HG02571 (cell line): ENCODE measurements around the gene DDI2.

ENCODE experiments used
- ATAC-seq: cut with Tn5 transposase; IDR thresholded peaks from one replicate; pipeline ENCODE4 v1.9.1; 2021; ENCODE audit warnings: mild to moderate bottlenecking, moderate library complexity; ENCODE audit not compliant: unreplicated experiment

Gene DDI2

GRCh38 chr1:15700508-15700907 lies 83.2 kb downstream of the DDI2 start:
- ATAC-seq: no peak

GRCh38 chr1:15701784-15702183 lies 84.5 kb downstream of the DDI2 start:
- ATAC-seq: no peak

- ATAC-seq: no peak
Measured at GRCh38 chr1:15702722-15703550, 85.7 kb downstream of the DDI2 start.

GRCh38 chr1:15703562-15703961 lies 86.3 kb downstream of the DDI2 start:
- no peak for ATAC-seq

GRCh38 chr1:15704526-15705183 lies 87.4 kb downstream of the DDI2 start:
- ATAC-seq: no peak

GRCh38 chr1:15705184-15705566 lies 87.9 kb downstream of the DDI2 start:
- ATAC-seq: no peak

- ATAC-seq: no peak
Measured at GRCh38 chr1:15706751-15707150, 89.5 kb downstream of the DDI2 start.

GRCh38 chr1:15707239-15707925 lies 90.1 kb downstream of the DDI2 start:
- no peak for ATAC-seq

- ATAC-seq: no peak
Measured at GRCh38 chr1:15708486-15709137, 91.4 kb downstream of the DDI2 start.

- ATAC-seq: no peak
Measured at GRCh38 chr1:15709226-15709625, 92.0 kb downstream of the DDI2 start.

GRCh38 chr1:15712168-15712567 lies 94.9 kb downstream of the DDI2 start:
- ATAC-seq: no peak

GRCh38 chr1:15714406-15715136 lies 97.3 kb downstream of the DDI2 start:
- no peak for ATAC-seq

GRCh38 chr1:15717418-15718125 lies 100.3 kb downstream of the DDI2 start:
- ATAC-seq: no peak

GRCh38 chr1:15718199-15718601 lies 100.9 kb downstream of the DDI2 start:
- ATAC-seq: no peak
